Measurements from ENCODE around the gene AGO3. TPM values are rescaled to one million over a fixed set of nuclear protein-coding genes. Genes with fewer than 3 reads are reported as not detected.

Gene AGO3
- total and polyA plus RNA-seq, 2 donors: 4.1 to 53.1 TPM

- no peak for DNase-seq (ENCODE audit: extremely low spot score)
- H3K27ac ChIP-seq (ENCODE audit: low read depth): no peak overlapping the region
- no peak overlapping the region for H3K4me3 ChIP-seq (ENCODE audit: low read depth, low read length)
- H3K4me1 ChIP-seq (ENCODE audit: insufficient read depth): no peaks in the 10 kb centered on the region
- H3K36me3 ChIP-seq (ENCODE audit: insufficient read depth): peaks cover 4% of the 10 kb centered on the region
Observed at GRCh38 chr1:36051821-36052220, 120.9 kb downstream of the AGO3 start.

GRCh38 chr1:36053978-36054377 lies 123.1 kb downstream of the AGO3 start:
- peaks cover 4% of the 10 kb centered on the region for H3K36me3 ChIP-seq (ENCODE audit: insufficient read depth)

GRCh38 chr1:36055706-36056105 lies 124.8 kb downstream of the AGO3 start:
- Histone ChIP-seq H3K27ac (ENCODE audit: low read depth) (no peak overlapping the region), H3K4me1 (ENCODE audit: insufficient read depth) (no peaks in the 10 kb centered on the region), H3K36me3 (ENCODE audit: insufficient read depth) (peaks cover 4% of the 10 kb centered on the region), H3K4me3 (ENCODE audit: low read depth, low read length) (no peak overlapping the region)
- 73% methylated on average over 5 of the region's 5 CpGs for WGBS
- no peak for DNase-seq (ENCODE audit: extremely low spot score)

More at GRCh38 chr1:36053978-36054377, 123.1 kb downstream of the AGO3 start:
- Histone ChIP-seq H3K4me1 (ENCODE audit: insufficient read depth) (no peaks in the 10 kb centered on the region), H3K4me3 (ENCODE audit: low read depth, low read length) (no peak overlapping the region), H3K27ac (ENCODE audit: low read depth) (no peak overlapping the region)
- no peak for DNase-seq (ENCODE audit: extremely low spot score)

GRCh38 chr1:36062315-36062714 lies 131.4 kb downstream of the AGO3 start:
- Histone ChIP-seq H3K36me3 (ENCODE audit: insufficient read depth) (no peaks in the 10 kb centered on the region), H3K4me1 (ENCODE audit: insufficient read depth) (no peaks in the 10 kb centered on the region), H3K27ac (ENCODE audit: low read depth) (no peak overlapping the region), H3K4me3 (ENCODE audit: low read depth, low read length) (no peak overlapping the region)
- no peak for DNase-seq (ENCODE audit: extremely low spot score)
- 100% methylated on average over 1 of the region's 1 CpG for WGBS

- Histone ChIP-seq H3K4me1 (ENCODE audit: insufficient read depth) (no peaks in the 10 kb centered on the region), H3K27ac (ENCODE audit: low read depth) (no peak overlapping the region), H3K36me3 (ENCODE audit: insufficient read depth) (no peaks in the 10 kb centered on the region), H3K4me3 (ENCODE audit: low read depth, low read length) (no peak overlapping the region)
- DNase-seq (ENCODE audit: extremely low spot score): no peak
Observed at GRCh38 chr1:36067871-36068270, 137.0 kb downstream of the AGO3 start.

- H3K4me1 ChIP-seq (ENCODE audit: insufficient read depth): no peaks in the 10 kb centered on the region
- H3K27ac ChIP-seq (ENCODE audit: low read depth): no peak overlapping the region
- no peak overlapping the region for H3K4me3 ChIP-seq (ENCODE audit: low read depth, low read length)
- H3K36me3 ChIP-seq (ENCODE audit: insufficient read depth): no peaks in the 10 kb centered on the region
- no peak for DNase-seq (ENCODE audit: extremely low spot score)
- 90% methylated on average over 2 of the region's 2 CpGs for WGBS
Observed at GRCh38 chr1:36068866-36069265, 138.0 kb downstream of the AGO3 start.

GRCh38 chr1:36070349-36070748 lies 139.4 kb downstream of the AGO3 start:
- H3K27ac ChIP-seq (ENCODE audit: low read depth): no peak overlapping the region
- H3K4me3 ChIP-seq (ENCODE audit: low read depth, low read length): no peak overlapping the region
- H3K4me1 ChIP-seq (ENCODE audit: insufficient read depth): no peaks in the 10 kb centered on the region
- 74% methylated on average over 2 of the region's 2 CpGs for WGBS
- no peak for DNase-seq (ENCODE audit: extremely low spot score)
- H3K36me3 ChIP-seq (ENCODE audit: insufficient read depth): no peaks in the 10 kb centered on the region

GRCh38 chr1:36076979-36077573 lies 146.2 kb downstream of the AGO3 start:
- no peak for DNase-seq (ENCODE audit: extremely low spot score)
- H3K4me1 ChIP-seq (ENCODE audit: insufficient read depth): no peaks in the 10 kb centered on the region
- WGBS: 56% methylated on average over 4 of the region's 4 CpGs
- H3K4me3 ChIP-seq (ENCODE audit: low read depth, low read length): no peak overlapping the region
- H3K27ac ChIP-seq (ENCODE audit: low read depth): no peak overlapping the region
- no peaks in the 10 kb centered on the region for H3K36me3 ChIP-seq (ENCODE audit: insufficient read depth)

- H3K27ac ChIP-seq (ENCODE audit: low read depth): no peak overlapping the region
- H3K4me3 ChIP-seq (ENCODE audit: low read depth, low read length): no peak overlapping the region
- WGBS: 44% methylated on average over 3 of the region's 3 CpGs
- H3K4me1 ChIP-seq (ENCODE audit: insufficient read depth): no peaks in the 10 kb centered on the region
- no peaks in the 10 kb centered on the region for H3K36me3 ChIP-seq (ENCODE audit: insufficient read depth)
- no peak for DNase-seq (ENCODE audit: extremely low spot score)
Observed at GRCh38 chr1:36080236-36080635, 149.3 kb downstream of the AGO3 start.

GRCh38 chr1:36080801-36081200 lies 149.9 kb downstream of the AGO3 start:
- no peaks in the 10 kb centered on the region for H3K36me3 ChIP-seq (ENCODE audit: insufficient read depth)
- no peak for DNase-seq (ENCODE audit: extremely low spot score)
- 73% methylated on average over 6 of the region's 6 CpGs for WGBS
- H3K4me1 ChIP-seq (ENCODE audit: insufficient read depth): no peaks in the 10 kb centered on the region
- H3K4me3 ChIP-seq (ENCODE audit: low read depth, low read length): no peak overlapping the region
- H3K27ac ChIP-seq (ENCODE audit: low read depth): no peak overlapping the region

GRCh38 chr1:36081926-36082485 lies 151.1 kb downstream of the AGO3 start:
- no peak for DNase-seq (ENCODE audit: extremely low spot score)
- H3K27ac ChIP-seq (ENCODE audit: low read depth): no peak overlapping the region
- no peak overlapping the region for H3K4me3 ChIP-seq (ENCODE audit: low read depth, low read length)
- no peaks in the 10 kb centered on the region for H3K4me1 ChIP-seq (ENCODE audit: insufficient read depth)
- 64% methylated on average over 3 of the region's 3 CpGs for WGBS
- no peaks in the 10 kb centered on the region for H3K36me3 ChIP-seq (ENCODE audit: insufficient read depth)

- no peak for DNase-seq (ENCODE audit: extremely low spot score)
- no peaks in the 10 kb centered on the region for H3K4me1 ChIP-seq (ENCODE audit: insufficient read depth)
- H3K27ac ChIP-seq (ENCODE audit: low read depth): no peak overlapping the region
- 92% methylated on average over 13 of the region's 13 CpGs for WGBS
- H3K4me3 ChIP-seq (ENCODE audit: low read depth, low read length): no peak overlapping the region
- H3K36me3 ChIP-seq (ENCODE audit: insufficient read depth): no peaks in the 10 kb centered on the region
Observed at GRCh38 chr1:36083219-36083618, 152.3 kb downstream of the AGO3 start.

- Histone ChIP-seq H3K27ac (ENCODE audit: low read depth) (no peak within 1 kb of the TSS), H3K36me3 (ENCODE audit: insufficient read depth) (no peaks in the 10 kb centered on the region), H3K4me3 (ENCODE audit: low read depth, low read length) (peak within 1 kb of the TSS; percentile 39), H3K4me1 (ENCODE audit: insufficient read depth) (no peaks in the 10 kb centered on the region)
- DNase-seq (ENCODE audit: extremely low spot score): no peak
- WGBS: 12% methylated on average over 58 of the region's 59 CpGs
Observed at GRCh38 chr1:36083635-36084496, 153.0 kb downstream of the AGO3 start, which contains the start of gene TEKT2. TSS of gene TEKT2 (plus strand) at chr1:36084094. CDS start at chr1:36084922, 828 bp downstream.

- 50% methylated on average over 19 of the region's 19 CpGs for WGBS
- Histone ChIP-seq H3K4me1 (ENCODE audit: insufficient read depth) (no peaks in the 10 kb centered on the region), H3K27ac (ENCODE audit: low read depth) (no peak overlapping the region), H3K4me3 (ENCODE audit: low read depth, low read length) (peak overlapping the region; percentile 39), H3K36me3 (ENCODE audit: insufficient read depth) (no peaks in the 10 kb centered on the region)
- no peak for DNase-seq (ENCODE audit: extremely low spot score)
Observed at GRCh38 chr1:36084497-36085115, 153.7 kb downstream of the AGO3 start.

Data from urinary bladder (tissue), 4 donors.